CD4-positive, alpha-beta memory T cell (primary cell): ENCODE data around the gene ENO1. TPM values are rescaled to one million over a fixed set of nuclear protein-coding genes. Genes with fewer than 3 reads are reported as not detected.

Source experiments
- CTCF ChIA-PET: fragments of 350-600 bp; sonication (Branson Sonifier 250); formaldehyde crosslinking; loops from one replicate; lab custom pipeline; 2021; ENCODE audit warnings: inconsistent platforms; ENCODE audit not compliant: partially characterized antibody; lab: Charles Lee
- POLR2A ChIA-PET: fragments of 350-600 bp; sonication (Branson Sonifier 250); formaldehyde crosslinking; loops from one replicate; lab custom pipeline; 2021; ENCODE audit not compliant: partially characterized antibody; lab: Charles Lee
- DNase-seq, 5 donors: peaks; one replicate each; pipeline versions ENCODE4 v3.0.0 to v3.0.0-alpha.2; 2020 to 2022; ENCODE audit warnings: mixed read lengths in 1 of 5
- H3K27ac ChIP-seq: one replicate; pipeline ENCODE4 v1.7.0; 2013; ENCODE audit warnings: low read depth, low read length
- H3K27me3 ChIP-seq: 2 replicates; pipeline ENCODE4 v1.7.0; 2013; ENCODE audit warnings: mild to moderate bottlenecking, low read length, moderate library complexity; ENCODE audit not compliant: insufficient read depth
- H3K36me3 ChIP-seq: 2 replicates; pipeline ENCODE4 v1.7.0; 2013; ENCODE audit warnings: mild to moderate bottlenecking, low read length, moderate library complexity; ENCODE audit not compliant: insufficient read depth
- H3K4me1 ChIP-seq: 2 replicates; pipeline ENCODE4 v1.7.0; 2013; ENCODE audit warnings: mild to moderate bottlenecking, low read length, moderate library complexity; ENCODE audit not compliant: insufficient read depth
- H3K4me3 ChIP-seq, 2 donors: one replicate each; pipeline ENCODE4 v1.7.0; 2013; ENCODE audit warnings: low read length in 2 of 2, mild to moderate bottlenecking in 1 of 2
- H3K9me3 ChIP-seq, 2 donors: one replicate each; pipeline ENCODE4 v1.7.0; 2013; ENCODE audit warnings: low read length in 2 of 2, control low read depth in 1 of 2; ENCODE audit not compliant: control insufficient read depth in 1 of 2
- H3K27ac Mint-ChIP-seq, 7 donors: one replicate each; pipeline ENCODE4 v1.8.0; 2020 to 2021; ENCODE audit warnings: mixed read lengths in 7 of 7, mild to moderate bottlenecking in 6 of 7, inconsistent platforms in 3 of 7, moderate library complexity in 3 of 7
- H3K27me3 Mint-ChIP-seq, 2 donors: one replicate each; pipeline ENCODE4 v1.8.0; 2020 to 2021; ENCODE audit warnings: mixed read lengths in 2 of 2
- H3K36me3 Mint-ChIP-seq, 2 donors: one replicate each; pipeline ENCODE4 v1.8.0; 2020 to 2021; ENCODE audit warnings: mixed read lengths in 2 of 2, inconsistent platforms in 1 of 2, mild to moderate bottlenecking in 1 of 2
- H3K4me1 Mint-ChIP-seq, 4 donors: one replicate each; pipeline ENCODE4 v1.8.0; 2020 to 2021; ENCODE audit warnings: mixed read lengths in 4 of 4, mild to moderate bottlenecking in 1 of 4
- H3K4me3 Mint-ChIP-seq, 8 donors: one replicate each; pipeline ENCODE4 v1.8.0; 2020 to 2021; ENCODE audit warnings: mixed read lengths in 8 of 8, mild to moderate bottlenecking in 7 of 8, moderate library complexity in 6 of 8, inconsistent platforms in 3 of 8
- H3K9me3 Mint-ChIP-seq, 8 donors: one replicate each; pipeline ENCODE4 v1.8.0; 2020 to 2021; ENCODE audit warnings: mixed read lengths in 8 of 8, mild to moderate bottlenecking in 5 of 8, inconsistent platforms in 3 of 8, moderate library complexity in 1 of 8
- intact Hi-C: fragments of 100-400 bp; cut with micrococcal nuclease; formaldehyde crosslinking; loops from one replicate; pipeline ENCODE4 v1.15.1; 2023
- polyA plus RNA-seq, 2 donors: library from polyadenylated mRNA; unstranded; fragments of 300-500 nt; fragmentation: Illumina TruSeq; gene quantifications; one replicate each; pipeline ENCODE4 v1.2.3, GENCODE V29; 2021
- total RNA-seq, 2 experiments: library from RNA; stranded (reverse); gene quantifications; one replicate each; pipeline ENCODE4 v1.2.3, GENCODE V29; 2021

The ENO1 gene
- total and polyA plus RNA-seq, 4 experiments from 2014 or later, result 291 to 1,157 (median 688) TPM

- H3K9me3 Mint-ChIP-seq, result no peaks in the 10 kb centered on the region
- H3K4me3 Mint-ChIP-seq, result no peak overlapping the region
- peaks cover 0 to 2% (median under 1%) of the 10 kb centered on the region in 4 donors for H3K4me1 Mint-ChIP-seq
- no peak for DNase-seq
- CTCF ChIA-PET, result interaction anchor here (1.2 to 8.1 kb wide), 3 partner anchors 15 to 285 kb away, joined by 3 to 123 read pairs (median 7); no protein-coding TSS in a partner anchor
- Histone ChIP-seq H3K36me3 (no peaks in the 10 kb centered on the region), H3K27me3 (no peaks in the 10 kb centered on the region), H3K4me3 (no peak overlapping the region), H3K27ac (no peak overlapping the region), H3K9me3 (no peaks in the 10 kb centered on the region), H3K4me1 (no peaks in the 10 kb centered on the region)
- H3K27me3 Mint-ChIP-seq, result peaks cover 0 to 2% of the 10 kb centered on the region in 2 donors
- intact Hi-C loops, result loop anchor here (10.0 kb wide), 1 partner anchor 441 kb away; no protein-coding TSS in a partner anchor
- H3K27ac Mint-ChIP-seq, result no peak overlapping the region
- POLR2A ChIA-PET, result no interaction called here
- no peaks in the 10 kb centered on the region for H3K36me3 Mint-ChIP-seq
Measured at GRCh38 chr1:8846263-8846662, 32.2 kb downstream of the ENO1 start.

- Histone ChIP-seq H3K4me3 (no peak overlapping the region), H3K27ac (no peak overlapping the region), H3K4me1 (no peaks in the 10 kb centered on the region), H3K27me3 (no peaks in the 10 kb centered on the region), H3K9me3 (no peaks in the 10 kb centered on the region), H3K36me3 (no peaks in the 10 kb centered on the region)
- no peak overlapping the region for H3K27ac Mint-ChIP-seq
- ChIA-PET POLR2A (interaction anchor here (1.1 kb wide), 1 partner anchor 33 kb away, joined by 4 read pairs; the partner anchor contains the start of gene ENO1), CTCF (interaction anchor here (1.0 to 8.1 kb wide), 3 partner anchors 16 to 284 kb away, joined by 3 to 123 read pairs (median 7); no protein-coding TSS in a partner anchor)
- H3K4me1 Mint-ChIP-seq, result peaks cover 0 to 2% (median under 1%) of the 10 kb centered on the region in 4 donors
- H3K27me3 Mint-ChIP-seq, result peaks cover 0 to 2% of the 10 kb centered on the region in 2 donors
- H3K9me3 Mint-ChIP-seq, result peaks cover 0 to under 1% (median 0%) of the 10 kb centered on the region in 8 donors
- no peaks in the 10 kb centered on the region for H3K36me3 Mint-ChIP-seq
- intact Hi-C loops, result loop anchor here (10.0 kb wide), 1 partner anchor 441 kb away; no protein-coding TSS in a partner anchor
- no peak overlapping the region for H3K4me3 Mint-ChIP-seq
- no peak for DNase-seq
Measured at GRCh38 chr1:8845104-8846097, 33.1 kb downstream of the ENO1 start.

GRCh38 chr1:8844501-8845006 is 33.9 kb downstream of the ENO1 start:
- ChIA-PET POLR2A (interaction anchor here (0.5 to 1.1 kb wide), 2 partner anchors 34 to 248 kb away, joined by 3 to 4 read pairs; partner anchors contain the start of gene ENO1), CTCF (interaction anchor here (1.0 to 2.5 kb wide), 2 partner anchors 19 to 283 kb away, joined by 3 to 7 read pairs; no protein-coding TSS in a partner anchor)
- Mint-ChIP-seq H3K9me3 (peaks cover 0 to 2% (median 0%) of the 10 kb centered on the region in 8 donors), H3K27ac (no peak overlapping the region), H3K36me3 (no peaks in the 10 kb centered on the region), H3K27me3 (peaks cover 0 to 2% of the 10 kb centered on the region in 2 donors), H3K4me3 (no peak overlapping the region), H3K4me1 (peaks cover 0 to 2% (median under 1%) of the 10 kb centered on the region in 4 donors)
- Histone ChIP-seq H3K9me3 (no peaks in the 10 kb centered on the region), H3K27me3 (no peaks in the 10 kb centered on the region), H3K4me3 (no peak overlapping the region), H3K36me3 (no peaks in the 10 kb centered on the region), H3K27ac (no peak overlapping the region), H3K4me1 (no peaks in the 10 kb centered on the region)
- no peak for DNase-seq
- intact Hi-C loops, result loop anchor here (10.0 kb wide), 1 partner anchor 440 kb away; no protein-coding TSS in a partner anchor

- no peaks in the 10 kb centered on the region for H3K4me1 ChIP-seq
- Mint-ChIP-seq H3K27ac (no peak overlapping the region), H3K9me3 (peaks cover 0 to 2% (median 0%) of the 10 kb centered on the region in 8 donors), H3K27me3 (peaks cover 0 to 2% of the 10 kb centered on the region in 2 donors), H3K4me1 (peaks cover 0 to 1% (median 0%) of the 10 kb centered on the region in 4 donors), H3K4me3 (no peak overlapping the region), H3K36me3 (no peaks in the 10 kb centered on the region)
- H3K4me3 ChIP-seq, result no peak overlapping the region
- no peaks in the 10 kb centered on the region for H3K36me3 ChIP-seq
- H3K27me3 ChIP-seq, result no peaks in the 10 kb centered on the region
- DNase-seq, result no peak
- ChIA-PET CTCF (interaction anchor here (1.6 to 5.6 kb wide), 2 partner anchors 8 to 19 kb away, joined by 5 to 29 read pairs; no protein-coding TSS in a partner anchor), POLR2A (no interaction called here)
- intact Hi-C loops, result loop anchor here (10.0 kb wide), 1 partner anchor 437 kb away; no protein-coding TSS in a partner anchor
- H3K27ac ChIP-seq, result no peak overlapping the region
- H3K9me3 ChIP-seq, result no peaks in the 10 kb centered on the region
Measured at GRCh38 chr1:8841395-8841794, 37.1 kb downstream of the ENO1 start.

GRCh38 chr1:8839990-8840389 is 38.5 kb downstream of the ENO1 start:
- CTCF ChIA-PET, result interaction anchor here (1.6 to 5.6 kb wide), 2 partner anchors 9 to 21 kb away, joined by 5 to 29 read pairs; no protein-coding TSS in a partner anchor
- H3K4me1 ChIP-seq, result no peaks in the 10 kb centered on the region
- H3K27me3 ChIP-seq, result no peaks in the 10 kb centered on the region
- H3K9me3 ChIP-seq, result no peaks in the 10 kb centered on the region
- Mint-ChIP-seq H3K4me1 (peaks cover 0 to 1% (median 0%) of the 10 kb centered on the region in 4 donors), H3K27me3 (peaks cover 0 to 2% of the 10 kb centered on the region in 2 donors), H3K4me3 (no peak overlapping the region), H3K9me3 (peaks cover 0 to 2% (median 0%) of the 10 kb centered on the region in 8 donors), H3K27ac (no peak overlapping the region), H3K36me3 (no peaks in the 10 kb centered on the region)
- H3K27ac ChIP-seq, result no peak overlapping the region
- no peaks in the 10 kb centered on the region for H3K36me3 ChIP-seq
- no peak overlapping the region for H3K4me3 ChIP-seq
- intact Hi-C loops, result loop anchor here (10.0 kb wide), 1 partner anchor 435 kb away; no protein-coding TSS in a partner anchor
- POLR2A ChIA-PET, result interaction anchor here (0.5 kb wide), 1 partner anchor 147 kb away, joined by 3 read pairs; no protein-coding TSS in a partner anchor
- no peak for DNase-seq

GRCh38 chr1:8835941-8836643 is 42.4 kb downstream of the ENO1 start:
- no peak overlapping the region for H3K27ac ChIP-seq
- H3K4me3 ChIP-seq, result no peak overlapping the region
- no peak overlapping the region for H3K4me3 Mint-ChIP-seq
- H3K27me3 ChIP-seq, result no peaks in the 10 kb centered on the region
- no peak for DNase-seq
- intact Hi-C loops, result no loop called here
- no peaks in the 10 kb centered on the region for H3K36me3 ChIP-seq
- ChIA-PET CTCF (interaction anchor here (0.6 to 5.6 kb wide), 4 partner anchors 12 to 19 kb away, joined by 3 to 29 read pairs (median 6); partner anchors contain the start of gene RERE), POLR2A (no interaction called here)
- H3K4me1 Mint-ChIP-seq, result no peaks in the 10 kb centered on the region
- peaks cover 0 to 3% (median 0%) of the 10 kb centered on the region in 8 donors for H3K9me3 Mint-ChIP-seq
- no peaks in the 10 kb centered on the region for H3K27me3 Mint-ChIP-seq
- no peak overlapping the region for H3K27ac Mint-ChIP-seq
- H3K9me3 ChIP-seq, result no peaks in the 10 kb centered on the region
- no peaks in the 10 kb centered on the region for H3K36me3 Mint-ChIP-seq
- no peaks in the 10 kb centered on the region for H3K4me1 ChIP-seq
